WTC11 (cell line): ENCODE data around the gene HCRTR1. TPM values are rescaled to one million over a fixed set of nuclear protein-coding genes. Genes with fewer than 3 reads are reported as not detected.

Experiments used
- ATAC-seq: fragments of 200-7000 bp; cut with Tn5 transposase; 2 replicates; pipeline ENCODE4 v1.10.0; 2021; ENCODE audit warnings: mild to moderate bottlenecking, moderate library complexity
- CTCF ChIA-PET: fragments of 300-600 bp; sonication (Branson Sonifier 250); formaldehyde crosslinking; loops from one replicate; lab custom pipeline; 2021; ENCODE audit warnings: antibody characterized with exemption; lab: Charles Lee
- POLR2A ChIA-PET: fragments of 350-600 bp; sonication (Branson Sonifier 250); formaldehyde crosslinking; loops from one replicate; lab custom pipeline; 2021; ENCODE audit warnings: antibody characterized with exemption; lab: Charles Lee
- DNase-seq: peaks from one replicate; pipeline ENCODE4 v3.0.0; 2021; ENCODE audit warnings: low spot score
- H3K27ac Mint-ChIP-seq: 2 replicates; pipeline ENCODE4 v1.8.0; 2021; ENCODE audit warnings: mixed read lengths
- H3K27me3 Mint-ChIP-seq: 2 replicates; pipeline ENCODE4 v1.8.0; 2021; ENCODE audit warnings: low read depth, mild to moderate bottlenecking, moderate library complexity, mixed read lengths
- H3K36me3 Mint-ChIP-seq: 2 replicates; pipeline ENCODE4 v1.8.0; 2021; ENCODE audit warnings: mixed read lengths
- H3K4me1 Mint-ChIP-seq: 2 replicates; pipeline ENCODE4 v1.8.0; 2022; ENCODE audit warnings: mixed read lengths
- H3K4me3 Mint-ChIP-seq: 2 replicates; pipeline ENCODE4 v1.8.0; 2021; ENCODE audit warnings: mild to moderate bottlenecking, moderate library complexity, mixed read lengths
- H3K9me3 Mint-ChIP-seq: 2 replicates; pipeline ENCODE4 v1.8.0; 2021; ENCODE audit warnings: mixed read lengths
- ARID4B ChIP-seq: sonication (generic); formaldehyde crosslinking; IDR thresholded peaks from 2 replicates; pipeline ENCODE4 v1.8.0; 2023; ENCODE audit warnings: missing genetic modification reagents, mild to moderate bottlenecking, borderline replicate concordance
- ATF6 ChIP-seq: sonication (generic); formaldehyde crosslinking; IDR thresholded peaks from 2 replicates; pipeline ENCODE4 v1.8.1; 2023; ENCODE audit warnings: mild to moderate bottlenecking, missing genetic modification reagents
- CREB1 ChIP-seq: sonication (generic); formaldehyde crosslinking; IDR thresholded peaks from 2 replicates; pipeline ENCODE4 v1.8.0; 2023; ENCODE audit warnings: mild to moderate bottlenecking, missing genetic modification reagents
- ELF4 ChIP-seq: sonication (generic); formaldehyde crosslinking; IDR thresholded peaks from 2 replicates; pipeline ENCODE4 v1.8.1; 2022; ENCODE audit warnings: low read depth, mild to moderate bottlenecking, moderate library complexity, missing genetic modification reagents
- ETV6 ChIP-seq: sonication (generic); formaldehyde crosslinking; IDR thresholded peaks from 2 replicates; pipeline ENCODE4 v1.8.1; 2022; ENCODE audit warnings: mild to moderate bottlenecking, missing genetic modification reagents
- FOXJ3 ChIP-seq: sonication (generic); formaldehyde crosslinking; IDR thresholded peaks from 2 replicates; pipeline ENCODE4 v1.9.0; 2021; ENCODE audit warnings: missing genetic modification reagents, mild to moderate bottlenecking, borderline replicate concordance
- FOXP4 ChIP-seq: sonication (generic); formaldehyde crosslinking; IDR thresholded peaks from 2 replicates; pipeline ENCODE4 v1.8.0; 2022; ENCODE audit warnings: mild to moderate bottlenecking, missing genetic modification reagents
- GRHL2 ChIP-seq: fragments of 250-450 bp; sonication (Bioruptor Pico); IDR thresholded peaks from 2 replicates; pipeline ENCODE4 v1.8.0; 2022; ENCODE audit warnings: mild to moderate bottlenecking, moderate library complexity; ENCODE audit not compliant: insufficient replicate concordance, severe bottlenecking
- HMGA2 ChIP-seq: fragments of 250-450 bp; sonication (Bioruptor Pico); IDR thresholded peaks from 2 replicates; pipeline ENCODE4 v1.4.0; 2021; ENCODE audit warnings: mild to moderate bottlenecking, moderate library complexity
- IRF2 ChIP-seq: sonication (generic); formaldehyde crosslinking; IDR thresholded peaks from 2 replicates; pipeline ENCODE4 v1.8.0; 2022; ENCODE audit warnings: low read depth, missing genetic modification reagents, borderline replicate concordance
- JUN ChIP-seq: sonication (generic); formaldehyde crosslinking; IDR thresholded peaks from 2 replicates; pipeline ENCODE4 v1.8.0; 2023; ENCODE audit warnings: mild to moderate bottlenecking, missing genetic modification reagents
- NFE2L1 ChIP-seq: sonication (generic); formaldehyde crosslinking; IDR thresholded peaks from 2 replicates; pipeline ENCODE4 v1.8.1; 2023; ENCODE audit warnings: missing genetic modification reagents
- TEAD4 ChIP-seq: sonication (generic); formaldehyde crosslinking; IDR thresholded peaks from 2 replicates; pipeline ENCODE4 v1.8.0; 2022; ENCODE audit warnings: mild to moderate bottlenecking, missing genetic modification reagents
- ZNF281 ChIP-seq: sonication (generic); formaldehyde crosslinking; IDR thresholded peaks from 2 replicates; pipeline ENCODE4 v1.8.0; 2023; ENCODE audit warnings: mild to moderate bottlenecking, missing genetic modification reagents
- total RNA-seq: library from RNA; stranded (reverse); gene quantifications from 3 replicates; pipeline ENCODE4 v1.2.3, GENCODE V29; 2021
- TF ChIP-seq, protein P1 (sequence below): sonication (generic); formaldehyde crosslinking; IDR thresholded peaks from 2 replicates; pipeline ENCODE4 v1.8.0; 2022; ENCODE audit warnings: mild to moderate bottlenecking, missing genetic modification reagents
- TF ChIP-seq, protein P2 (sequence below): sonication (generic); formaldehyde crosslinking; conservative IDR thresholded peaks from 2 replicates; pipeline ENCODE4 v1.8.1; 2023; ENCODE audit warnings: mild to moderate bottlenecking, low read depth, missing genetic modification reagents, moderate library complexity
- TF ChIP-seq, protein P3 (sequence below): sonication (generic); formaldehyde crosslinking; IDR thresholded peaks from 2 replicates; pipeline ENCODE4 v1.8.0; 2022; ENCODE audit warnings: missing genetic modification reagents

HCRTR1 gene
- total RNA-seq, 1 experiment from 2014 or later: 0.13 TPM

DNA sequence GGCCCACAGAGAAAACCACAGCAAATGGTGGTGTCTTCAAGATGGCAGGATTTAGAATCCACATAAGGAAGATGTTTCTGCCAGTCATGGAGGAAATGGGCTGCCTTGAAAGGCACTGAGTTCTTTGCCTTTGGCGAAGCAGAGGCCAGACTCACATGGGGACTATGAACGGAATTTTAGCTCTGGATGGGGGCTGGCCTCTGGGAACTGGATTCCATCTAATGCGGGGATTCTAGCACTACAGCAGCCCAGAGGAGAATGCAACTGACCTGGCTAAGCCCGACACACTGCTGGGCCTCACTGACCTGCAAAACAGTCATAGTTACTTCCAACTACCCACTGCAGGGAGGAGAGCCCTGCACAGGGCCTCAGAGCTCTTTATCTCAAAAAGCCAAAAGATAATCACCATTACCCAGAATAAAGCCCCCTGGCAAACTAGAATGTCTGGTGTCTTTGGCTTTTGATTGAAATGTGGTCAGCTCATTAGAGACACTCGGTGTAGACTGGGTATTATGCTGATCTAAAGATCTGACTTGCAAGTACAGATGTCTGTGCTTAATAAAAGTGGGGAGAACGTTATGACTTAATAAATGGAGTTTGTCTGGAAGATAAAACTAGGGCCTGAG is 11.6 kb downstream of the HCRTR1 start (continued):
- TF ChIP-seq ATF6 (CRISPR knock-in tag) (no peak), ETV6 (no peak), NFE2L1 (CRISPR knock-in tag) (no peak), ARID4B (CRISPR knock-in tag) (no peak)
- TF ChIP-seq, protein P1, sequence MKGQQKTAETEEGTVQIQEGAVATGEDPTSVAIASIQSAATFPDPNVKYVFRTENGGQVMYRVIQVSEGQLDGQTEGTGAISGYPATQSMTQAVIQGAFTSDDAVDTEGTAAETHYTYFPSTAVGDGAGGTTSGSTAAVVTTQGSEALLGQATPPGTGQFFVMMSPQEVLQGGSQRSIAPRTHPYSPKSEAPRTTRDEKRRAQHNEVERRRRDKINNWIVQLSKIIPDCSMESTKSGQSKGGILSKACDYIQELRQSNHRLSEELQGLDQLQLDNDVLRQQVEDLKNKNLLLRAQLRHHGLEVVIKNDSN: no peak

GRCh38 chr1:31632649-31633048 is 15.2 kb downstream of the HCRTR1 start:
- Mint-ChIP-seq H3K36me3 (peaks cover 17% of the 10 kb centered on the region), H3K4me3 (no peak overlapping the region), H3K4me1 (no peaks in the 10 kb centered on the region), H3K27ac (no peak overlapping the region), H3K27me3 (no peaks in the 10 kb centered on the region), H3K9me3 (no peaks in the 10 kb centered on the region)
- DNase-seq (no peak), ATAC-seq (no peak)
- POLR2A ChIA-PET: no interaction called here
- CTCF ChIA-PET: interaction anchor here (0.7 to 2.0 kb wide), 31 partner anchors 8 to 449 kb away, joined by 3 to 31 read pairs (median 4); partner anchors contain the start of genes COL16A1, FABP3, PEF1 and SPOCD1
- TF ChIP-seq GRHL2 (CRISPR knock-in tag) (no peak), TEAD4 (CRISPR knock-in tag) (no peak), FOXJ3 (CRISPR knock-in tag) (no peak), FOXP4 (no peak), CREB1 (CRISPR knock-in tag) (no peak), HMGA2 (CRISPR knock-in tag) (no peak), ZNF281 (CRISPR knock-in tag) (no peak), JUN (CRISPR knock-in tag) (no peak), ELF4 (CRISPR knock-in tag) (no peak), IRF2 (no peak)
- TF ChIP-seq, protein P2, sequence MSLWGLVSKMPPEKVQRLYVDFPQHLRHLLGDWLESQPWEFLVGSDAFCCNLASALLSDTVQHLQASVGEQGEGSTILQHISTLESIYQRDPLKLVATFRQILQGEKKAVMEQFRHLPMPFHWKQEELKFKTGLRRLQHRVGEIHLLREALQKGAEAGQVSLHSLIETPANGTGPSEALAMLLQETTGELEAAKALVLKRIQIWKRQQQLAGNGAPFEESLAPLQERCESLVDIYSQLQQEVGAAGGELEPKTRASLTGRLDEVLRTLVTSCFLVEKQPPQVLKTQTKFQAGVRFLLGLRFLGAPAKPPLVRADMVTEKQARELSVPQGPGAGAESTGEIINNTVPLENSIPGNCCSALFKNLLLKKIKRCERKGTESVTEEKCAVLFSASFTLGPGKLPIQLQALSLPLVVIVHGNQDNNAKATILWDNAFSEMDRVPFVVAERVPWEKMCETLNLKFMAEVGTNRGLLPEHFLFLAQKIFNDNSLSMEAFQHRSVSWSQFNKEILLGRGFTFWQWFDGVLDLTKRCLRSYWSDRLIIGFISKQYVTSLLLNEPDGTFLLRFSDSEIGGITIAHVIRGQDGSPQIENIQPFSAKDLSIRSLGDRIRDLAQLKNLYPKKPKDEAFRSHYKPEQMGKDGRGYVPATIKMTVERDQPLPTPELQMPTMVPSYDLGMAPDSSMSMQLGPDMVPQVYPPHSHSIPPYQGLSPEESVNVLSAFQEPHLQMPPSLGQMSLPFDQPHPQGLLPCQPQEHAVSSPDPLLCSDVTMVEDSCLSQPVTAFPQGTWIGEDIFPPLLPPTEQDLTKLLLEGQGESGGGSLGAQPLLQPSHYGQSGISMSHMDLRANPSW: no peak
- TF ChIP-seq, protein P3, sequence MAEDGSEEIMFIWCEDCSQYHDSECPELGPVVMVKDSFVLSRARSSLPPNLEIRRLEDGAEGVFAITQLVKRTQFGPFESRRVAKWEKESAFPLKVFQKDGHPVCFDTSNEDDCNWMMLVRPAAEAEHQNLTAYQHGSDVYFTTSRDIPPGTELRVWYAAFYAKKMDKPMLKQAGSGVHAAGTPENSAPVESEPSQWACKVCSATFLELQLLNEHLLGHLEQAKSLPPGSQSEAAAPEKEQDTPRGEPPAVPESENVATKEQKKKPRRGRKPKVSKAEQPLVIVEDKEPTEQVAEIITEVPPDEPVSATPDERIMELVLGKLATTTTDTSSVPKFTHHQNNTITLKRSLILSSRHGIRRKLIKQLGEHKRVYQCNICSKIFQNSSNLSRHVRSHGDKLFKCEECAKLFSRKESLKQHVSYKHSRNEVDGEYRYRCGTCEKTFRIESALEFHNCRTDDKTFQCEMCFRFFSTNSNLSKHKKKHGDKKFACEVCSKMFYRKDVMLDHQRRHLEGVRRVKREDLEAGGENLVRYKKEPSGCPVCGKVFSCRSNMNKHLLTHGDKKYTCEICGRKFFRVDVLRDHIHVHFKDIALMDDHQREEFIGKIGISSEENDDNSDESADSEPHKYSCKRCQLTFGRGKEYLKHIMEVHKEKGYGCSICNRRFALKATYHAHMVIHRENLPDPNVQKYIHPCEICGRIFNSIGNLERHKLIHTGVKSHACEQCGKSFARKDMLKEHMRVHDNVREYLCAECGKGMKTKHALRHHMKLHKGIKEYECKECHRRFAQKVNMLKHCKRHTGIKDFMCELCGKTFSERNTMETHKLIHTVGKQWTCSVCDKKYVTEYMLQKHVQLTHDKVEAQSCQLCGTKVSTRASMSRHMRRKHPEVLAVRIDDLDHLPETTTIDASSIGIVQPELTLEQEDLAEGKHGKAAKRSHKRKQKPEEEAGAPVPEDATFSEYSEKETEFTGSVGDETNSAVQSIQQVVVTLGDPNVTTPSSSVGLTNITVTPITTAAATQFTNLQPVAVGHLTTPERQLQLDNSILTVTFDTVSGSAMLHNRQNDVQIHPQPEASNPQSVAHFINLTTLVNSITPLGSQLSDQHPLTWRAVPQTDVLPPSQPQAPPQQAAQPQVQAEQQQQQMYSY (CRISPR knock-in tag): no peak
